GM19238 (cell line): Measurements from ENCODE around the gene SCYGR6.
A peak's percentile ranks its signal among the peaks of the same experiment; 100 is the strongest.
"Not testable (repeated sequence)": the region's sequence is repeated elsewhere in the genome, so short reads cannot be mapped to it uniquely, and the experiment has no call there.

Source experiments
- DNase-seq: peaks from one replicate; pipeline ENCODE4 v3.0.0; 2011; ENCODE audit warnings: low spot score; ENCODE audit not compliant: insufficient read length

The SCYGR6 gene, protein sequence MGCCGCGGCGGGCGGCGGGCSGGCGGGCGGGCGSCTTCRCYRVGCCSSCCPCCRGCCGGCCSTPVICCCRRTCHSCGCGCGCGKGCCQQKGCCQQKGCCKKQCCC

GRCh38 chr2:227724394-227725039, at the start of gene SCYGR6:
Gene SCYGR6, minus strand, starts transcription at chr2:227724757. Its CDS starts 0 bp downstream, at chr2:227724757.
- DNase-seq, result no peak

- no peak for DNase-seq
Observed at GRCh38 chr2:227774011-227774624, 49.6 kb upstream of the SCYGR6 start.

- DNase-seq, result no peak
Observed at GRCh38 chr2:227772932-227773331, 48.4 kb upstream of the SCYGR6 start.

- no peak for DNase-seq
Observed at GRCh38 chr2:227772197-227772661, 47.7 kb upstream of the SCYGR6 start.

- no peak for DNase-seq
Observed at GRCh38 chr2:227767830-227768229, 43.3 kb upstream of the SCYGR6 start.

DNA sequence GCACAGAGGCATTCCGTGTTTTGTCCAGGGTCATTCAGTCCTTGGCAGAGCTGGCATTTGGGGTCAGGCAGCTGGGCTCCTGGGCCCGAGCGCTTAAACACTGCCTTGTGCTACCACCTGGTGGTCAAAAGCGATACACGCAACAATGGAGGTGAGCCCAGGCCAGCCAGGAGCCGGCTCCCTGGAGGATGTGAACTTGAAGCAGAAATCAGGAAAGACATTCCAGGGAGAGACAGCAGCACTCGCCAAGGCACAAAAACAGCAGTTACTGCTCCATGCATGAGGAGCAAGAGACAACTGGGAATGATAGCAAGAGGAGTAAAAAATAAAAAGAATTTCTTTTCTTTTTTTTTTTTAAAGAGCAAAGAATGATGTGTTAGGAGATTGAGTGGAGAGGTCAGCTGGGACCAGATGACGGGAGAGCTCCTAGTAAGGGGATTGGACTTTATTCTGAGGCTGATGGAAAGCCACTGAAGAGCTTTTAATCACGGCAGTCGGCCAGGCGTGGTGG, 41.9 kb upstream of the SCYGR6 start:
- DNase-seq, result peak; percentile 63

DNA sequence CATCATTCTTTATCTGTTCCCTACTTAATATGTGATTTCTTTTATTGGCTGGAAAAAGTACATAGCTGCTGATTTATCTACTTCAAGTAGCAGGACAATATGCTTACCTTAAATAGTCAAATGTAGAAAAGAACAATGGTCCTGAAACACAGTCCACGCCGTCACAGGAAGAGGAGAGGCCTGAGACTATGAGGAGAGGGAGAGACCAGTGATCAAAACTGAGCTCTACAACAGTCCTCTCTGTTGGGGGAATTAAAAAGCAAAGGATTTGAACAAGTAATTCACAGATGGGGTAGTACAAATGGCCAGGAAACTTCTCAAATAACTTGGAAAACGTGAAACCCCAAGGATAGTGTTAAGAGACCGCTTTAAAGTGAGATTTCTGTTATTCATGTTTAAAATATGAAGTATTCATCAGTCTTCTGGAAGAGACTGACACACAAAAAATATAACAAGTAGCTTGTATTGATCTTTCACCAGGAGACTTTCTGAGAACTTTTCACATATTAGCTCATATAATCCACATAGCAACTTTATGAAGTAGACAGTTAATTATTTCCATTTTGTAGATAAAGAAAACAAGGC, 41.3 kb upstream of the SCYGR6 start:
- no peak for DNase-seq

DNA sequence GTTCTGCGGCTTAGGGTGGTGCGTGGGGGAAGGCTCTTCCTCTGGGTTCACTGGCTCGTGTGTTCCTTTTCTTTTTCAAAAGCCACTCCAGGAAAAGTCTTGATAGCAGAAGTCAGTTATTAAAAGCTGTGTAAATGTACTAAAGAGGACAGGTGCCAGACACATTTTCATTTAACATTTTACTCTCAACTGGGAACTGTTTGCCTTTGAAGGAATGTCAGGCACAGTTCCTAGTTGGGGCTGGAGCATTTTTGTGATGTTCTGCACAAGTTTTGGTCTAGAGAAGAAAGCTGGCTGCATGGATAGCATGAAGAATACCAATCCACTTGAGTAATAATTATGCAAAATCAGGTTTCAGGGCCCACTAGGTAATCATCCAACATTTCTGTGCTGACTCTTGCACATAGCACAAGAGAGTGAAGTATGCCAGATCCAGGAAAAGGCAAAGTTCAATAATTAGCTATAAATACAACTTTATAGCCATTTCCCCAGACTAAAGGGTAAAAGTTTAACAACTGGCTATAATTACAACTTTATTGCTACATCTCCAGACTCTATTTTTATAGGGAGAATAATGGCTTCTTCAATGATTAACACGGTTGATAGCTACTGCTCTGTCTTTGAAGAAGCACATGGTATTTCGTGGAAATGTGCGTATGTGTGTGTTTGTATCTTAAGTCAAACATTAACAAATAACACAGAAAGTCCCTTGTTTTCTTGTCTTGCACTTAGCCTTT, 37.4 kb upstream of the SCYGR6 start:
- no peak for DNase-seq

DNA sequence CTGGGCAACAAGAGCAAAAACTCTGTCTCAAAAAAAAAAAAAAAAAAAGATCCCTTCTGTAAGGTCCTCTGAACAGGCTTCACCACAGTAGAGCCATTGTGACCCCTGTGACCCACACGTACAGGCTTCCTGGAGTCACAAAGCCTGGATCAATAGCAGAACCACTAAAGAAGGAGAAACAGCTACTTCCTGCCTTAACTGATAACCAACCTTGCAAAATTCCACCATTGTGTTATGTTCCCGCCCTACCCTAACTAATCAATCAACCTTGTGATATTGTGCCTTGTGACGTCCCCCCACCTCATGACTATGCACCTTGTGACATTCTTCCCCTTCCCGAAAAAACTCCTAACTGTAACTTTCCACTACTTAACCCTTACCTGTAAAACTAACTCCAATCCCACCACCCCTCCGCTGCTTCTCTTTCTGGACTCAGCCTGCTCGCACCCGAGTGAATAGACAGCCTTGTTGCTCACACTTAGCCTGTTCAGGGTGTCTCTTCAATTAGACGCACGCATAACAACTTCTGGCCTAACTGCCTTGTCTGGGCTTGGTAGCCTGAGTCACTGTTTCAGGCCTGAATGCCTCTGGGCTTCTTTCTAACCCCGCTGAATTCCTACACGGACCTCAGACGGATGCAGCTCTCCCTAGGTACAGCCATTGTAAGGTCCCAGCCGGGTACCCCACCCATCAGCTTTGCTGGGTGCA, 35.0 kb upstream of the SCYGR6 start:
- DNase-seq, result no peak

DNA sequence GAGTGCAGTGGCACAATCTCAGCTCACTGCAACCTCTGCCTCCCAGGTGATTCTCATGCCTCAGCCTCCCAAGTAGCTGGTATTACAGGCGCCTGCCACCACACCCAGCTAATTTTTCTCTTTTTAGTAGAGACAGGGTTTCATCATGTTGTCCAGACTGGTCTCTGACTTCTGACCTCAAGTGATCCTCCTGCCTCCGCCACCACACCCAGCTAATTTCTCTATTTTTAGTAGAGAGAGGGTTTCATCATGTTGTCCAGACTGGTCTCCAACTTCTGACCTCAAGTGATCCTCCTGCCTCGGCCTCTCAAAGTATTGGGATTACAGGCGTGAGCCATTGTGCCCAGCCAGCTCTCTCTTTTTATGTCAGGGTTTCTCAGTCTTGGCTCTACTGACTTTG, 31.7 kb upstream of the SCYGR6 start:
- not testable (repeated sequence) for DNase-seq

DNA sequence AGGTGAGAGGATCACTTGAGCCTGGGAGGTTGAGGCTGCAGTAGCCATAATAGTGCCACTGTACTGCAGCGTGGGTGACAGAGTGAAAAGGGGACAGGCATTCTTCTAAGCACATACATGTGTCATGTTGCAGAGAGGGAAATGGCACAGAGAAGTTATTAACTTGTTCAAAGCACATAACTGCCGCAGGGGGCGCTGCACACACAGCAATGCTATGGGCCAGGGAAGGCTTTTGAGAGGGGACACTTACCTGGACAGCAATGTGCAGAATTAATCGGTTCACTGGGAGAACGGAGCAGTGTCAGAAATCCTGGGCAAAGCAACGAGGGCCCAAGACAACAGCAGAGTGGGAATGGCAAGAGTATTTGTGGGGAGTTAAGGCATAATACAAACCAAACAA, 23.5 kb upstream of the SCYGR6 start:
- no peak for DNase-seq

DNA sequence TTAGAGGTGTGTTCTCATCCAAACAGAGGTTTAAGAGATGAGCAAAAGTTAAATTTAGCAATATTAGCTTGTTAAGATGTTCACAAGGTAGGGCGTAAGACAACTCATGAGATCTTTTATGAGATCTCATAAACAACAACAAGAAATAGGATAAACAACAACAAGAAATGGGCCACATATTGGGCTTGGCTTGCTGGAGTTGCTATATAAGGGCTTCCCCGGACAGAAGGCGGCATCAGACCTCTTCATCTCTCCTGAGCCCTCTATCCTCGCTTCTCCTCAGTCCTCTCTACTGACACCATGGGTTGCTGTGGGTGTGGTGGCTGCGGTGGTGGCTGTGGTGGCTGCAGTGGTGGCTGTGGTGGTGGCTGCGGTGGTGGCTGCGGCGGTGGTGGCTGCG, 21.0 kb upstream of the SCYGR6 start, which contains the start of gene SCYGR8:
SCYGR8 (plus strand) TSS at position 301 of the 400 bp plus-strand sequence; CDS start at position 301, 0 bp downstream.
- no peak for DNase-seq

DNA sequence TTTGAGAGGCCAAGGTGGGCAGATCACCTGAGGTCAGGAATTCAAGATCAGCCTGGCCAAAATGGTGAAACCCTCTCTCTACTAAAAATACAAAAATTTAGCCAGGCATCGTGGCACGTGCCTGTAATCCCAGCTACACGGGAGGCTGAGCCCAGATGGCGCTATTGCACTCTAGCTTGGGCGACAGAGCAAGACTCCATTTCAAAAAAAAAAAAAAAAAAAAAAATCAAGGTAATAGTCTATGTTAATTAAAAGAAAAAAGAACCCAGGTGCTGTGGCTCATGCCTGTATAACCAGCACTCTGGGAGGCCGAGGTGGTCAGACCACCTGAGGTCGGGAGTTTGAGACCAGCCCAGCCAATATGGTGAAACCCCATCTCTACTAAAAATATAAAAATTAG, 16.1 kb upstream of the SCYGR6 start:
- not testable (repeated sequence) for DNase-seq

- DNase-seq, result no peak
Observed at GRCh38 chr2:227739351-227739750, 14.8 kb upstream of the SCYGR6 start.

GRCh38 chr2:227728035-227728434, 3.5 kb upstream of the SCYGR6 start, which contains the start of gene SCYGR7:
Gene SCYGR7, plus strand, starts transcription at chr2:227728335. Its CDS starts 0 bp downstream, at chr2:227728335.
- DNase-seq, result no peak

DNA sequence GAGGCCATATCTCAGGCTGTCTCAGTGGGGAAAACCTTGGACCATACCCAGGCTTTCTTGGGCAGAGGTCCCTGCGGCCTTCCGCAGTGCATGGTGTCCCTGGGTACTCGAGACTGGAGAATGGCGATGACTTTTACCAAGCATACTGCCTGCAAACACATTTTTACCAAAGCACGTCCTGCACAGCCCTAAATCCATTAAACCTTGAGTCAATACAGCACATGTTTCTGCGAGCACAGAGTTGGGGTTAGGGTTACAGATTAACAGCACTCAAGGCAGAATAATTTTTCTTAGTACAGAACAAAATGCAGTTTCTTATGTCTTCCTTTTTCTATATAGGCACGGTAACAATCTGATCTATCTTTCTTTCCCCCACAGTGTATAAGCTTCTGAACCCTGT, 1.7 kb downstream of the SCYGR6 start:
- DNase-seq, result not testable (repeated sequence)

GRCh38 chr2:227720680-227721079, 3.9 kb downstream of the SCYGR6 start:
- DNase-seq, result no peak

DNA sequence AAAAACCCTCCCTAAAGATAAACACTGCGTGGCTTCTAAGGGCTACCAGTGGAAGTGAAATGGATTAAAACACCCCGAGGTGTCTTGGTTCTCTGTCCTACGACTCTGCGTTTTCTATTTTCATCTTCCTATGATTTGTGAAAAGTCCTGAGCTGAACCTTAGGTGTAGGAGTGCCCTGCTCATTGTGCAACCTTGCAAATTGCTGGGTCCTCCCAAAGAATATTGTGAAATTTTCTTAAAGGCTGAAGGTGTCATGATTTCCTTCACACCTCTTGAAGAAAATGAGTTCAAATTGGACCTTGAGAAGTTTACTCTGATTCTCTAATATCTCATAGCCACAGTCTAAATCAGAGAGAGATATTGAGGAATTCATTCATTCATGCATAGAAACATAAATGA, 4.9 kb downstream of the SCYGR6 start:
- no peak for DNase-seq

DNA sequence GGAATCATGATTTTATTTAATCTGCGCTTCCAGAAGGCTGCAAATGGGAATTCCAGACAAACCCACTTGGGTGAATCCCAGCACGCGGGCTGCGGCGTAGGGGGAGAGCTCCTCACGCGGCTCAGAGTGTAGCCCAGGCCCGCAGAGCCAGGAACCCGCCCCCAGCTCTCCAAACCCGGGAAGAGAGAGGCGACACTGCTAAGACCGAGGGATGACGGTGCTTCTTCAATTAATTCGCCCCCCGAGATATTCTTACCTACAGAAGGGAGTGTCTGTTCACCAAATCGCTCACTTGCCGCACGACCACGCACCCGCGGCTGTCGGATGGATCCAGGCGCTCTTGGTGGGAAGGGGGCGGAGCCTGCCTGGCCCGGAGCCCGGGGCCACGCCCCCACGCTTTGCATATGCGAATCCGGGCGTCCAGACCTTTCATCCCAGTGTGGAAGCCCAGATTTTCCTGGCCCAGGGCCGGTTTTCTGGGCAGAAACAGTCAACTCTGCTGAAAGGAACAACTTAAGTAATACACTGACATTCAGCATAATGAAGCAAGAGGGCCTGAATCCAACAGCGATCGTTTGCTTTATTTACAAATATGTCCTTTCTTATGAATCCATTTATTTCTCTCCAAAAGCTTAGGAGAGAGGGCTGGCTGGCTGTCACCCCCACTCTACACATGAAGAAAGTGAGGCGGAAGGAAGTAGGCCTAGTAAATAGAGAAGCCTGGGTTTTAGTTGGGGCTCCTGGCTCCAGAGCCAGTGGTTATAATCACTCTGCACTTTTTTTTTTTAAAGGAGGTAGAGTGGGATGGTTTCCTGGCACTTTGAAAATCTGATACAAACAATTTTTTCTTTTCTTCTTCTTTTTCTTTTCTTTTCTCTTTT, 6.6 kb downstream of the SCYGR6 start, which contains the start of gene SLC19A3:
SLC19A3 (minus strand) TSS at position 342 of the 881 bp plus-strand sequence. CDS start 15,710 bp downstream, outside the sequence.
- DNase-seq, result no peak

DNA sequence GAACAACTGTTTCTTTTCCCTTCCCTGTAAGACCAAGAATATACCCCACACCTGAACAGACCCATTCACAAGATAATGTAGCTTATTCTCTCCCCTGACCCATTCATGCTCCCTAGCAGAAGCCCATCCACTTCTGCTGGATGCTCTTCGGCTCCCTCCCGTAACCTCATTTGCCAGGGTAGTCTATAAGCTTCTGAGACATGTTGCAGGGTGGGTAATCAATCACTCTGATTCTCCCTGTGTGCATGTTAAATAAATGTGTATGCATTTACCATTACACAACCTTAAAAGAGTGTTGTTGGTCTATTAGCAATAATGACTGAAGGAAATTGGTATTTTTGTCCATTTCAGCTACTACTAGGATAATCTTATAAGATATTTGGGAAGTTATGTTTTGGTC, 8.1 kb downstream of the SCYGR6 start:
- DNase-seq, result no peak
